Endothelial cell of umbilical vein (primary cell): ENCODE data around the gene SLCO3A1. TPM values are rescaled to one million over a fixed set of nuclear protein-coding genes. Genes with fewer than 3 reads are reported as not detected.
"Not testable (repeated sequence)": the region's sequence is repeated elsewhere in the genome, so short reads cannot be mapped to it uniquely, and the experiment has no call there.

Experiments used
- BruUV-seq: library from RNA; stranded (reverse); fragments of 400-500 nt; replicated peaks from 2 replicates; lab custom pipeline; 2021; lab: Mats Ljungman, UMichigan
- CTCF ChIA-PET: fragments of 300-600, 350-600 bp; sonication (Branson Sonifier 250); formaldehyde crosslinking; loops from one replicate; lab custom pipeline; 2021; ENCODE audit warnings: antibody characterized with exemption, inconsistent platforms; lab: Charles Lee
- POLR2A ChIA-PET: fragments of 300-600, 350-600 bp; sonication (Branson Sonifier 250); formaldehyde crosslinking; loops from one replicate; lab custom pipeline; 2021; ENCODE audit warnings: antibody characterized with exemption, inconsistent platforms; lab: Charles Lee
- DNase-seq: peaks from one replicate; pipeline ENCODE4 v3.0.0-alpha.2; 2011; ENCODE audit warnings: low read depth, low spot score
- FAIRE-seq: peaks from 2 replicates; lab custom pipeline; 2011; peaks lifted over from hg19 to GRCh38; lab: Jason Lieb, UNC
- H2AFZ ChIP-seq: 2 replicates; pipeline ENCODE4 v1.6.0; 2012; ENCODE audit warnings: low read depth, low read length, control low read depth, inconsistent platforms
- H3K27ac ChIP-seq: 2 replicates; pipeline ENCODE4 v1.5.1; 2011; ENCODE audit warnings: low read depth, mild to moderate bottlenecking, control low read depth, low read length, moderate library complexity; ENCODE audit not compliant: insufficient read depth
- H3K27me3 ChIP-seq, 2 experiments: 2 replicates each; pipeline versions ENCODE4 v1.6.0 to v1.6.1; 2011; ENCODE audit warnings: low read length in 2 of 2, mixed read lengths in 1 of 2; ENCODE audit not compliant: control insufficient read depth in 2 of 2, insufficient read depth in 2 of 2
- H3K36me3 ChIP-seq, 2 experiments: 2 replicates in 1 of 2; 3 replicates in 1 of 2; pipeline ENCODE4 v1.5.1; 2011; ENCODE audit warnings: low read length in 2 of 2, mild to moderate bottlenecking in 1 of 2, moderate library complexity in 1 of 2; ENCODE audit not compliant: control insufficient read depth in 2 of 2, insufficient read depth in 2 of 2; ENCODE audit errors: extremely low read depth in 1 of 2
- H3K4me1 ChIP-seq: 3 replicates; pipeline ENCODE4 v1.5.1; 2011; ENCODE audit warnings: mild to moderate bottlenecking, low read length; ENCODE audit not compliant: control insufficient read depth, insufficient read depth; ENCODE audit errors: extremely low read depth
- H3K4me2 ChIP-seq: 2 replicates; pipeline ENCODE4 v1.6.1; 2011; ENCODE audit warnings: low read length, control low read depth, mixed read lengths; ENCODE audit not compliant: insufficient read depth
- H3K4me3 ChIP-seq, 3 experiments: fragments of 200-600 bp in 1 of 3; sonication (generic), shearing (Covaris generic) in 1 of 3; replicated peaks in 1 of 3; 2 replicates each; pipeline ENCODE4 v1.5.1; 2011 to 2016; ENCODE audit warnings: control low read depth in 3 of 3, low read length in 3 of 3, mild to moderate bottlenecking in 2 of 3, inconsistent platforms in 1 of 3, low read depth in 1 of 3, moderate library complexity in 1 of 3; ENCODE audit not compliant: insufficient read depth in 1 of 3
- H3K79me2 ChIP-seq: 2 replicates; pipeline ENCODE4 v1.6.0; 2012; ENCODE audit warnings: low read length, inconsistent platforms; ENCODE audit not compliant: control insufficient read depth, insufficient read depth
- H3K9ac ChIP-seq: replicated peaks from 2 replicates; pipeline ENCODE3; 2011; ENCODE audit warnings: low read length, control low read depth; ENCODE audit not compliant: insufficient read depth; ENCODE audit errors: extremely low read depth
- H3K9me1 ChIP-seq: replicated peaks from 3 replicates; pipeline ENCODE4 v1.6.0; 2011; ENCODE audit warnings: mild to moderate bottlenecking, low read length; ENCODE audit not compliant: control insufficient read depth, insufficient read depth; ENCODE audit errors: extremely low read depth
- H3K9me3 ChIP-seq: replicated peaks from 2 replicates; pipeline ENCODE4 v1.5.1; 2012; ENCODE audit warnings: low read length, inconsistent platforms; ENCODE audit not compliant: control insufficient read depth, insufficient read depth
- H4K20me1 ChIP-seq: replicated peaks from 2 replicates; pipeline ENCODE3; 2011; ENCODE audit warnings: mild to moderate bottlenecking, low read length; ENCODE audit not compliant: control insufficient read depth, insufficient read depth; ENCODE audit errors: extremely low read depth
- CTCF ChIP-seq, 2 donors: IDR thresholded peaks; 1 replicate in 1 of 2; 2 replicates in 1 of 2; pipeline ENCODE4 v1.5.1; 2011; ENCODE audit warnings: low read length in 2 of 2, mild to moderate bottlenecking in 2 of 2, moderate library complexity in 2 of 2, control low read depth in 1 of 2, inconsistent platforms in 1 of 2, low read depth in 1 of 2; ENCODE audit not compliant: insufficient read depth in 1 of 2; ENCODE audit errors: extremely low read depth in 1 of 2
- EZH2 ChIP-seq: IDR thresholded peaks from 2 replicates; pipeline ENCODE4 v1.6.1; 2012; ENCODE audit warnings: borderline replicate concordance, low read depth, mild to moderate bottlenecking, moderate library complexity, low read length, inconsistent platforms; ENCODE audit not compliant: severe bottlenecking
- FOS ChIP-seq: IDR thresholded peaks from 2 replicates; pipeline ENCODE4 v1.6.1; 2011; ENCODE audit warnings: mild to moderate bottlenecking, low read length, moderate library complexity, borderline replicate concordance; ENCODE audit not compliant: insufficient read depth
- GATA2 ChIP-seq: IDR thresholded peaks from 2 replicates; pipeline ENCODE4 v1.7.0; 2011; ENCODE audit warnings: low read depth, mild to moderate bottlenecking, moderate library complexity, mixed read lengths, low read length; ENCODE audit not compliant: insufficient read length, insufficient read depth
- JUN ChIP-seq: IDR thresholded peaks from 2 replicates; pipeline ENCODE4 v1.6.1; 2011; ENCODE audit warnings: borderline replicate concordance, low read depth; ENCODE audit not compliant: insufficient read length, insufficient read depth
- MAX ChIP-seq: IDR thresholded peaks from 2 replicates; pipeline ENCODE4 v1.6.1; 2011; ENCODE audit not compliant: insufficient read depth, insufficient read length
- MYC ChIP-seq: IDR thresholded peaks from one replicate; pipeline ENCODE4 v1.6.1; 2011; ENCODE audit warnings: mild to moderate bottlenecking, low read depth, low read length
- POLR2A ChIP-seq: IDR thresholded peaks from 2 replicates; pipeline ENCODE4 v1.6.1; 2012; ENCODE audit warnings: low read depth, mild to moderate bottlenecking, control low read depth, low read length
- POLR2AphosphoS5 ChIP-seq: IDR thresholded peaks from 2 replicates; pipeline ENCODE4 v1.6.1; 2012; ENCODE audit warnings: low read depth, mild to moderate bottlenecking, control low read depth, low read length, moderate library complexity; ENCODE audit not compliant: insufficient read depth
- dilution Hi-C: fragments of 300-500 bp; cut with MboI; formaldehyde crosslinking; loops from one replicate; pipeline ENCODE4 v1.15.0; 2019; ENCODE audit warnings: low sequenced_read_pairs; ENCODE audit not compliant: extremely low pct_ligation_motif_present
- intact Hi-C: fragments of 100-400 bp; cut with micrococcal nuclease; formaldehyde crosslinking; loops from one replicate; pipeline ENCODE4 v1.10.0; 2022
- polyA plus RNA-seq, 4 experiments: library from polyadenylated mRNA; depleted of rRNA in 3 of 4; stranded (reverse) in 3 of 4; unstranded in 1 of 4; fragments of >200 nt; gene quantifications; 2 replicates each; pipeline versions ENCODE4 v1.2.1 to v1.2.3, GENCODE V29; 2011 to 2012; ENCODE audit warnings: missing spikeins in 1 of 4
- total RNA-seq: library from RNA; stranded (reverse); gene quantifications from 2 replicates; pipeline ENCODE4 v1.2.3, GENCODE V29; 2021

SLCO3A1 gene
- total and polyA plus RNA-seq, 2 donors (not counting 3 experiments of a cell fraction or from before 2014, with no cell fraction given): 0.88 to 0.92 TPM

- dilution Hi-C loops: no loop called here
- H3K36me3 ChIP-seq: no peaks in the 10 kb centered on the region
- no peak overlapping the region for H2AFZ ChIP-seq
- H4K20me1 ChIP-seq: no peaks in the 10 kb centered on the region
- no peak overlapping the region for H3K9ac ChIP-seq
- intact Hi-C loops: no loop called here
- no peaks in the 10 kb centered on the region for H3K9me1 ChIP-seq
- no peaks in the 10 kb centered on the region for H3K79me2 ChIP-seq
- H3K4me3 ChIP-seq: no peak overlapping the region
- no peak overlapping the region for H3K4me2 ChIP-seq
- H3K27me3 ChIP-seq: no peaks in the 10 kb centered on the region
- no TSS peak for BruUV-seq
- no peak overlapping the region for H3K27ac ChIP-seq
- H3K9me3 ChIP-seq: no peaks in the 10 kb centered on the region
- CTCF ChIA-PET: no interaction called here
- no peak for DNase-seq
- POLR2A ChIA-PET: no interaction called here
- no peak for FAIRE-seq
- no peak for TF ChIP-seq MYC
- no peak for TF ChIP-seq CTCF (IDR thresholded peaks at IDR 0.05; ENCODE audit: extremely low read depth in 1 of 2, insufficient read depth in 1 of 2, low read depth in 1 of 2, low read length in 2 of 2)
- TF ChIP-seq GATA2: no peak
- TF ChIP-seq FOS: no peak
- TF ChIP-seq POLR2A: no peak
- no peak for TF ChIP-seq MAX
- no peak for TF ChIP-seq JUN
- no peak for TF ChIP-seq POLR2AphosphoS5
- no peak for TF ChIP-seq EZH2
- H3K4me1 ChIP-seq: no peaks in the 10 kb centered on the region
Observed at GRCh38 chr15:92205255-92205739, 351.8 kb downstream of the SLCO3A1 start.

DNA sequence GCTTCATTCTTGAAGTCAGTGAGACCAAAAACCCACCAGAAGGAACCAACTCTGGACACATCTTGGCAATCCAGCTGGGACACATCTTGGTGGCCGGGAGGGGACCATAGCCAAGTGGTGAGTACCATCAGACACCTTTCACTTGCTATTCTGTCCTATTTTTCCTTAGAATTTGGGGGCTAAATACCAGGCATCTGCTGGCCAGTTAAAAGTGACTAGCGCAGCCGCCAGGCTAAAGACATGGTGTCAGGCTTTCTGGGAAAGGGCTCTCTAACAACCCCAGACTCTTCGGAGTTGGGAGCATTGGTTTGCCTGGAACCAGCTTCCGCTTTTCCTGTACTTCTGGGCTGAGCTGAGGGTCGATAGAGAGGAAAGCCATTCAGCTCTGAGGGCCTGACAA is 354.1 kb downstream of the SLCO3A1 start:
- CTCF ChIA-PET, FAIRE-seq, DNase-seq: not testable (repeated sequence)

More for the DNA sequence above, 354.1 kb downstream of the SLCO3A1 start:
- H2AFZ ChIP-seq, H3K4me2 ChIP-seq, H3K9me3 ChIP-seq, H3K9ac ChIP-seq, intact Hi-C loops, POLR2A ChIA-PET, H3K9me1 ChIP-seq, H3K4me1 ChIP-seq, H3K36me3 ChIP-seq, H3K79me2 ChIP-seq, H3K27me3 ChIP-seq, dilution Hi-C loops, BruUV-seq, H4K20me1 ChIP-seq, H3K27ac ChIP-seq, H3K4me3 ChIP-seq: not testable (repeated sequence)
